ENCODE data around the gene B3GNT5.

B3GNT5 gene

GRCh38 chr3:183211352-183211751, 41.7 kb upstream of the B3GNT5 start:
- Histone ChIP-seq H3K9me2 (replicated peaks; ENCODE audit: low read depth, low read length) (no peaks in the 10 kb centered on the region), H2AFZ (ENCODE audit: low read length) (no peak overlapping the region), H3K27me3 (ENCODE audit: insufficient read depth, low read length, poor library complexity, severe bottlenecking) (no peaks in the 10 kb centered on the region), H3K4me2 (ENCODE audit: low read depth, low read length, poor library complexity, severe bottlenecking) (no peak overlapping the region), H3K9ac (ENCODE audit: low read depth, low read length, poor library complexity, severe bottlenecking) (no peak overlapping the region), H3K4me3 (ENCODE audit: low read length, poor library complexity, severe bottlenecking) (no peak overlapping the region), H4K20me1 (ENCODE audit: insufficient read depth, low read length, poor library complexity, severe bottlenecking) (no peaks in the 10 kb centered on the region), H3K36me3 (ENCODE audit: insufficient read depth, low read length) (no peaks in the 10 kb centered on the region), H3F3A (ENCODE audit: low read depth) (no peaks in the 10 kb centered on the region; the same call in 1 of the 2 replicates), H3K4me1 (ENCODE audit: insufficient read depth, low read length, poor library complexity, severe bottlenecking) (no peaks in the 10 kb centered on the region), H3K9me3 (ENCODE audit: insufficient read depth, low read depth, low read length) (no peaks in the 10 kb centered on the region), H3K79me2 (ENCODE audit: insufficient read depth, low read length) (no peaks in the 10 kb centered on the region)
- TF ChIP-seq EZH2phosphoT487 (IDR thresholded peaks at IDR 0.05; ENCODE audit: borderline replicate concordance) (no peak), CTCF (conservative IDR thresholded peaks at IDR 0.05; ENCODE audit: low read length) (no peak)

DNA sequence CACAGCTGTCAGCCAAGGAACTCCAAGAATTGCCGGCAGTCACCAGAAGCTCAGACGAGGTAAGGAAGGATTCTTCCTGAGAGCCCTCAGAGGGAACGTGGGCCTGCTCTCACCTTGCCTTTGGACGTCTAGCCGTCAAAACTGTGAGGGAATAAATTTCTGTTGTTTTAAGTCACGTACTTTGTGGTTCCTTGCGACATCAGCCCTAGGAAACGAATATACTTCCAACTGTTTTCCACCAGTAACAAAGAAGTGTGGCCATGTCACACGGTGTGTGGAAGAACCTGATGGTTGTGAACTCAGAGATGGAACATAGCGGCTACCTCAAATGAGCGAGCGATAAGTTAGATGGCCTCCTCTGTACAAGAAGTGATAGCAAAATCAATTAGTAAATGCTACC, 41.0 kb upstream of the B3GNT5 start:
- Histone ChIP-seq H3K79me2 (ENCODE audit: insufficient read depth, low read length) (no peaks in the 10 kb centered on the region), H3K4me3 (ENCODE audit: low read length, poor library complexity, severe bottlenecking) (no peak overlapping the region), H3F3A (ENCODE audit: low read depth) (no peaks in the 10 kb centered on the region; the same call in 1 of the 2 replicates), H3K9me3 (ENCODE audit: insufficient read depth, low read depth, low read length) (no peaks in the 10 kb centered on the region), H3K36me3 (ENCODE audit: insufficient read depth, low read length) (no peaks in the 10 kb centered on the region), H3K9me2 (replicated peaks; ENCODE audit: low read depth, low read length) (no peaks in the 10 kb centered on the region), H3K27me3 (ENCODE audit: insufficient read depth, low read length, poor library complexity, severe bottlenecking) (no peaks in the 10 kb centered on the region), H3K9ac (ENCODE audit: low read depth, low read length, poor library complexity, severe bottlenecking) (no peak overlapping the region), H4K20me1 (ENCODE audit: insufficient read depth, low read length, poor library complexity, severe bottlenecking) (no peaks in the 10 kb centered on the region), H2AFZ (ENCODE audit: low read length) (no peak overlapping the region), H3K4me1 (ENCODE audit: insufficient read depth, low read length, poor library complexity, severe bottlenecking) (no peaks in the 10 kb centered on the region), H3K4me2 (ENCODE audit: low read depth, low read length, poor library complexity, severe bottlenecking) (no peak overlapping the region)
- TF ChIP-seq EZH2phosphoT487 (IDR thresholded peaks at IDR 0.05; ENCODE audit: borderline replicate concordance) = no peak

DNA sequence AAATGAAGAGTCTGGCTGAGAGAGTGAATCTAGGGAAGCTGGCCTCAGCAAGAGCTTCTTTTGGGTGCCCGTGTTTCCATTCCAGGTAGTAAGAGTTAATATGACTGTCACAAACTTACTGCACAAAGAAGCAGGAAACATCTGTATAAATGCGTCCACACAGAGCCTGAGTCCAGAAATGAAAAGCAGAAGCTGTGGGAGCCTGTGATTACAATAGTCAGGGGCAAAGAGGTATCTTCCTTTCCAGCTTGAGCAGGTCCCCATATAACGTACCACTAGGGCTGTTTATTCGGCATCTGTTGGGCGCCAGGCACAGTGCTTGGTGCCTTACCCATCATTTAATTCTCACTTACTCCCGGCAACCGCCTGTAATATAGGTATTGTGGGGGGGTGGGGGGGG, 40.5 kb upstream of the B3GNT5 start:
- no peak for TF ChIP-seq EZH2phosphoT487 (IDR thresholded peaks at IDR 0.05; ENCODE audit: borderline replicate concordance)
- TF ChIP-seq CTCF (conservative IDR thresholded peaks at IDR 0.05; ENCODE audit: low read length) = no peak
- Histone ChIP-seq H3K9me3 (ENCODE audit: insufficient read depth, low read depth, low read length) (no peaks in the 10 kb centered on the region), H3K4me3 (ENCODE audit: low read length, poor library complexity, severe bottlenecking) (no peak overlapping the region), H2AFZ (ENCODE audit: low read length) (no peak overlapping the region), H3K36me3 (ENCODE audit: insufficient read depth, low read length) (no peaks in the 10 kb centered on the region), H3K27me3 (ENCODE audit: insufficient read depth, low read length, poor library complexity, severe bottlenecking) (no peaks in the 10 kb centered on the region), H3F3A (ENCODE audit: low read depth) (no peaks in the 10 kb centered on the region; the same call in 1 of the 2 replicates), H3K9ac (ENCODE audit: low read depth, low read length, poor library complexity, severe bottlenecking) (no peak overlapping the region), H3K79me2 (ENCODE audit: insufficient read depth, low read length) (no peaks in the 10 kb centered on the region), H3K4me1 (ENCODE audit: insufficient read depth, low read length, poor library complexity, severe bottlenecking) (no peaks in the 10 kb centered on the region), H3K4me2 (ENCODE audit: low read depth, low read length, poor library complexity, severe bottlenecking) (no peak overlapping the region), H3K9me2 (replicated peaks; ENCODE audit: low read depth, low read length) (no peaks in the 10 kb centered on the region), H4K20me1 (ENCODE audit: insufficient read depth, low read length, poor library complexity, severe bottlenecking) (no peaks in the 10 kb centered on the region)
